ENCODE measurements around the gene CCS.
"Not testable (repeated sequence)": the region's sequence is repeated elsewhere in the genome, so short reads cannot be mapped to it uniquely, and the experiment has no call there.

CCS gene

DNA sequence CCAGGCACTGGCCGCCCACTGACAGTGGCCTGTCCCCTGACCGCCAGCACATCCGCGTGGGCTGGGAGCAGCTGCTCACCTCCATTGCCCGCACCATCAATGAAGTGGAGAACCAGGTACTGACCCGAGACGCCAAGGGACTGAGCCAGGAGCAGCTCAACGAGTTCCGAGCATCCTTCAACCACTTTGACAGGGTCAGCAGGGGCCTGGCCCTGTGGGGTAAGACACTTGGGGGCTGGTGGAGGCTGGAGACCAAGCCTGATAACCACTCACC, 31.1 kb upstream of the CCS start:
- no peak for DNase-seq

DNA sequence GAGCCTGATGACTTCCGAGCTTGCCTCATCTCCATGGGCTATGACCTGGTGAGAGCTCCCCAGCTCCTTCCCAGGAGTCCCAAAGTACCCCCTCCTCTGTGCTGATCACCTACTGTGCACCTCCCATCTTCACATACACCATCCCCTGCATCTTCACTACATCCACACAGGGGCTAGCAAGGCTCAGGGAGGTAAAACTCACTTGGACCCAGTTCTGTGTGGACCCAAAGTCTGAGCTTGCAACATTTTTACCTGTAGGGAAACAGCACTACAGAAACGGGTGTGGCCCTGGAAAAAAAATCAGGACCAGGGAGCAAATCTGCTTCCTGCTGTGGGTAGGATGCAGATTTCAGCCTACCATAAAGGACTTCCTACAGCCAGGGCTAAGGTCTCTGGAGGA, 30.7 kb upstream of the CCS start:
- no peak for DNase-seq

GRCh38 chr11:66562907-66563583, 29.9 kb upstream of the CCS start:
- no peak for DNase-seq

DNA sequence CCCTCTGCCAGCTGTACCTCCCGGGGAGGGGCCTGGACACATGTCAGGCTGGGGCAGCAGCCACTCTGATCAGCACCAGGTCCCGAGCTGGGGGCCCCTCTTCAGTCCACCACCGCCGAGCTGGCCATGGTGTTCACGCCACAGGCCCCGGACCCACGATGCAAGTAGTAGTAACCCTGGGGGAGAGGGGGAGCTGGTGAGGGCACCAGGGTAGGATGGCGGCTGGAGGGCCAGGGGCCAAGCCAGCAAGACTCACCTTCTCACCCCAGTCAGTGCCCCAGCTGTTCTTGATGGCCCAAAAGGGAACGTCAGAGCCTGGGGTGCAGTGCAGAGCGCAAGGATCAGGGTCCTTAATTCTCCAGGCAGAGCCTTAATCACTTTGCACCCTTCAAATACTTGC, 29.2 kb upstream of the CCS start:
- no peak for DNase-seq

- DNase-seq: no peak
These were observed 28.4 kb upstream of the CCS start for GRCh38 chr11:66564538-66564937.

DNA sequence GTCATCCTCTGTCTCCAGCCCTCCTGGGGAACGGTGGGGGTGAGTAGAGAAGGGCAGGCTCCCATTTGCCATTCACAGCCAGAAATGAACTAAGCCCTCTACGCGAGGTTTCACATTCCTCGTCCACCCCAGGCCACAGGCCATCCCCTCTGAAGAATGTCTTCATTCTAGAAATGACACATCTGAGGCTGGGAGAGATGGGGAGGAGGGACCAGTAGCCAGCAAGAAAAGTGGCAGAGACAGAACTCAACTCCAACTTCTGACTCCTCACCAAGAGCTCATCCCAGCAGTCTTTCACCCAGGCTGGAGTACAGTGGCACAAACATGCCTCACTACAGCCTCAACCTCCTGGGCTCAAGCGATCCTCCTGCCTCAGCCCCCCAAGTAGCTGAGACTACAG, 28.0 kb upstream of the CCS start:
- DNase-seq: no peak

- DNase-seq: no peak
These were observed 26.8 kb upstream of the CCS start for GRCh38 chr11:66566221-66566620.

DNA sequence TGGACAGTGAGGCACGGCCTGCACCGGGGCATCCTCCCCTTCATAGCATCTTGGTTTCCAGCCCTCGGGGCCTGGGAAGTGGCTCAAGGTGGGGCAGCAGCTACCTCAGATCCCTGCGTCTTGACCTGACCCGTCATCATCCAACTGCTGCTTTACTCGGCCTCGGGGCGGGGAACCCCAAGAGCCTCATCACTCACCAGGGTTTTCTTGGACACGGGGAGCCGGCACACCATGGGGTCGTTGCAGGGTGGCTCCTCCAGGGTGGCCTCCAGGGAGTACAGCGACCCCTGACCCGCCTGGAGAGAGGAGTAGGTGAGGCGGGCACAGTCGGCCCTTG, 25.2 kb upstream of the CCS start:
- no peak for DNase-seq

GRCh38 chr11:66568124-66568916, 24.7 kb upstream of the CCS start, which contains the start of gene CTSF:
Gene CTSF, minus strand, starts transcription at chr11:66568606. Its CDS starts 120 bp downstream, at chr11:66568486.
- DNase-seq: peak; percentile 3

DNA sequence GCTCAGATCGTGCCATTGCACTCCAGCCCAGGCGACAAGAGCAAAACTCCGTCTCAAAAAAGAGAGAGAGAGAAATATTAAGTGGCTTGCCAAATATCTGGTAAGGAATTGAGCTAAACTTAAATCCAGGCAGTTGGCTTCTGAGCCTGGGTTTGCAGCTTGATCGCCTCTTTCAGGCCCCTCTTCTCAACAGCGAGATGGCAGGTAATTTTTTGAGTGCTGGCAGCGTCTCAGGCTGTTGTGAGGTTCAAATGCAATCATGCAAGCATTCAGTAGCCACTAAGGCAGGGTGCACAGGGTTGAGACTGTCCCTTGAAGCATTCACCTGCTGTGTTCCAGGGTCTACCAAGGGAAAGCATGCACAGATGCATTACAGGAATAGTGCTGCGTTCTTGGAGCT, 23.9 kb upstream of the CCS start:
- no peak for DNase-seq

GRCh38 chr11:66570079-66570849, 22.7 kb upstream of the CCS start:
- DNase-seq: no peak

GRCh38 chr11:66570850-66571180, 22.2 kb upstream of the CCS start:
- DNase-seq: no peak

GRCh38 chr11:66579017-66579606, 13.9 kb upstream of the CCS start:
- DNase-seq: peak; percentile 2

GRCh38 chr11:66580803-66581202, 12.2 kb upstream of the CCS start:
- DNase-seq: no peak

DNA sequence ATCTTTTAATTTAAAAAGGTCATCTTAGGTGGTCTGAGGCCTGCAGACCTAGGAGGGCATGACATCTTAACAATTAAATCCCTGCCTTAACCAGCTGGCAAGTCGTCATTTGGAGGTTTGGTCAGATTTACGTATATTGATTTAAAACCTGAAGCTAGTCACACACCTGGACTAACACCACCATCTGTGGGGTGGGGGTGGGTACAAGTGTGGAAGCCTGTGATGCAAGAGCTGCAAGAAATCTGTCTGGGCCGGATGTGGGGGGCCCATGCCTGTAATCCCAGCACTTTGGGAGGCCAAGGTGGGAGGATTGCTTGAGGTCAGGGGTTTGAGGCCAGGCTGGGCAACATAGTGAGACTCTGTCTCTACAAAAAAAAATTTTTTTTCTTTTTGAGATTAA, 11.7 kb upstream of the CCS start:
- no peak for DNase-seq

DNA sequence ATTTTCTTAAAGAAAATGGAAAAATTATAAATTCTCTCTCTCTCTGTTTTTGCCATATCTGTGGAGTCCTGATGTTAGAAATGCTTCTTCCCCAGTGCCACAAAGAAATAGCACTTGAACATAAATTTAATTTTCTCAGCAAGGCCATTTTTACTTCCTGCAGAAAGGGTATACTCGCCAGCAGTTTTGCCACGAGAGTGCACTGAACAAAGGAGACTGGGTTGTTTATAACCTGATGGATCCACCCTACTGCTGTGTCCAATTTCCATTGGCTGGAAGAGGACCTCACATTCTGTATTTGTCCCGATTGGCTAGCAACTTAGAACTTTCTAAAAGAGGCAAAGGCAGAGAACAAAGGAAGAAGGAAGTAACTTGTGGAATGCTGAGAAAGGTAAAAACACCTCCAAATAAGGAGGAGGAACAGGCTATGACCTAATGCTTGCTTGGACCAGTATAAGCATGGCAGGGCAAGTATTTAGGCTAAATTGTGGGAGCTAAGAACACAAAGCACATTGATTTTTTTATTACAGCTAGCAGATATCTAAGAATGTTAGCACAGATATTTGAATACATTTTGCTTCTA, 10.3 kb upstream of the CCS start:
- not testable (repeated sequence) for DNase-seq

- DNase-seq: not testable (repeated sequence)
These were observed 7.5 kb upstream of the CCS start for GRCh38 chr11:66585447-66585846.

- DNase-seq: no peak
These were observed 6.8 kb upstream of the CCS start for GRCh38 chr11:66586136-66586535.

- not testable (repeated sequence) for DNase-seq
These were observed 3.7 kb upstream of the CCS start for GRCh38 chr11:66589315-66589714.

- DNase-seq: no peak
These were observed 2.8 kb upstream of the CCS start for GRCh38 chr11:66589996-66590675.

DNA sequence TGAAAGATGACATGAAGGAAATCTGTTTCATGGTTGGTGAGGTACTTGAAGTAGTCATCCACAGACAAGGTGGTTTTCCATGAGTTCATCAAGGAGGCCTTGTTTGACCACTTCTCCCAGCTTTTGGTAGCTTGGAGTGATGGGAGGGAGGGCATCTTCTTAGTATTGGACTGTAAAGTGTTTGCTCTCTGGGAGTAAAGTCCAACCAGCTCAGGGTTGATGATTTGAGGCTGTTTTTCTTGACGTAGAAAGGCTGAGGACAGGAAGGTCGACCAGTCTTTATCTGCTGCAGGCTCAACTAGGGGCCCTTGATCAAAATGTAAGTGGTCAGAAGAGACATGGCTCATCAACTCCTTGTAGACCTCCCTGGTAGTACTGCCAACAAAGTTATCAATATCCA, 1.8 kb upstream of the CCS start:
- no peak for DNase-seq

DNA sequence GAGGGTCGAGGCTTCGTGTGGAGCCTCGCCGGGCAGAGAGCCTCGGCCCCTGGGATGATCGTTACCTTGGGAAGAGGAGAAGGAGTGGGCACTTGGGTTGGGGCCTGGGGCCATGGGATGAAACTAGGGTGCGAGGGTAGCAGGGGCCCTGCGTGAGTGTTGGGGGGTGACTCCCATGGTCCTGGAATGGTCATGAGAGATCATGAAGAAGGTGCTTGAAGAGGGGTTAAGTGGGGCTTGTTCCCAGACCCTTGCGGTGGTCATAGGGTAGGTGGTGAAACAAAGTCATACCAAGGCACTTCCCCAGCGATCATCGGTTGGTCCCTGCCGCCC, 284 bp downstream of the CCS start:
- DNase-seq: no peak

DNA sequence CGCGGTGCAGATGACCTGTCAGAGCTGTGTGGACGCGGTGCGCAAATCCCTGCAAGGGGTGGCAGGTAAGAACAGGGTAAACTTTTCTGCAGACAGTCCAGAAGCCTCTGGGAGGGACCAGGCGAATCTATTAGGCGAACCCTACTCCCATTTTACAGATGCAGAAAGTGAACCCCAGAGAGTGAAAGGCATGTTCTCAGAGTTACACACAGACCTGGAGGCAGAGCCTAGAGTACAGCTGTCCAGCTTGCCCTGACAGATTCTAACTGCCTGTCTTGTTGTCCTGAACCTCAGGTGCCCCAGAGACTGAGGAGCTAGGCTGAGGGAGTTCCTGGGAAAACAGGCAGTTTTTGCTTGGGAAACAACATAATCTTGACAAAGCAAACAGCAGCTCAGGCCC, 665 bp downstream of the CCS start:
- DNase-seq: no peak

All from GF-D8 (cell line).